ENCODE results near the gene KCNMA1.
"Not testable (repeated sequence)": the region's sequence is repeated elsewhere in the genome, so short reads cannot be mapped to it uniquely, and the experiment has no call there.

KCNMA1 gene

DNA sequence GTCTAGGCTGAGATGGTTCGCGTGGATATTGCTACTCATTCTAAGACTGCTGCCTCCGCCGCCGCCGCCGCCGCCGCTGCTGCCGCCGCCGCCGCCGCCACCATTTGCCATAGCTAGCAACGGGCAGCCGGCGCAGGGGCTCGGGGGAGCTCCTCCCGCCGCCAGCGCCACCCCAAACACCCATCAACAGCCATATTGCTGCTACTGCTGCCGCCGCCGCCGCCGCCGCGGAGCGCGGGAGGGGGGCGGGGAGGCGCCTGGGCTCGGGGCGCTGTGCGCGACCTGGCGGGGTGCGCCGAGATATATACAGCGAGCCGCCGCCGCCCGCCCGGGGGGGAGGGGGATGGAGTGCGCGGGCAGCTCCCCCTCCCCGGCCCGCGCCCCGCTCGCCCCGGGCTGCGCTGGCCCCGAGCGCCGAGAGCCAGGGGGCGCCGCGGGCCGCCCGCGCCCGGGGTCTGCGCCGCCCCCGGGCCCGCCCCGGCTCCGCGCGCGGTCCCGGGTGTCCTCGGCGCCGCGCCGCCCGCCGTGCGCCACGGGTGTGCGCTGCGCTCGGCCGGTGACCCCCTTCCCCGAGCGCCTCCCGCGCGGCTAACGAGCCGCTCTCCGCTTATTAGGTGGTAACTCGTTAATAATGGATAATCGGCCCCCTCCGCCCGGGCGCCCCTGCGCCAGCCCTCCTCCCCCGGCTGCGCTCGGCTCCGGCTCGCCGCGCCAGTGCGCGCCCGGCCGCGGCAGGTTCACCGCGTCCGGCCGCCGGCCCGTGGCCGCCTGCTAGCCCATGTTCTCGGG, at the start of gene KCNMA1:
TSS of gene KCNMA1 (minus strand) at position 277 of the 789 bp plus-strand sequence.
- no peak for DNase-seq (ENCODE audit: low read depth)

GRCh38 chr10:77686650-77687417, 49.2 kb upstream of the KCNMA1 start:
- DNase-seq (ENCODE audit: low read depth): no peak

- no peak for DNase-seq (ENCODE audit: low read depth)
Measured at GRCh38 chr10:77686096-77686495, 48.5 kb upstream of the KCNMA1 start.

GRCh38 chr10:77685432-77685831, 47.8 kb upstream of the KCNMA1 start:
- no peak for DNase-seq (ENCODE audit: low read depth)

DNA sequence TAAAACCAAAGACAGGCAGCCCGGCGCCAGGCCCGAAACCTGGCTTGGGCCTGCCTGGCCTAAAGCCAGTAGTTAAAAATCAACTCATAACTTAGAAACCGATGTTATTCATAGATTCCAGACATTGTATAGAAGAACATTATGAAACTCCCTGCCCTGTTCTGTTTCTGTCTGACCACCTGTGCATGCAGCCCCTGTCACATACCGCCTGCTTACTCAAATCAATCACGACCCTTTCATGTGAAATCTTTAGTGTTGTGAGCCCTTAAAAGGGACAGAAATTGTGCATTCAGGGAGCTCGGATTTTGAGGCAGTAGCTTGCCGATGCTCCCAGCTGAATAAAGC, 45.5 kb upstream of the KCNMA1 start:
- DNase-seq (ENCODE audit: low read depth): not testable (repeated sequence)

DNA sequence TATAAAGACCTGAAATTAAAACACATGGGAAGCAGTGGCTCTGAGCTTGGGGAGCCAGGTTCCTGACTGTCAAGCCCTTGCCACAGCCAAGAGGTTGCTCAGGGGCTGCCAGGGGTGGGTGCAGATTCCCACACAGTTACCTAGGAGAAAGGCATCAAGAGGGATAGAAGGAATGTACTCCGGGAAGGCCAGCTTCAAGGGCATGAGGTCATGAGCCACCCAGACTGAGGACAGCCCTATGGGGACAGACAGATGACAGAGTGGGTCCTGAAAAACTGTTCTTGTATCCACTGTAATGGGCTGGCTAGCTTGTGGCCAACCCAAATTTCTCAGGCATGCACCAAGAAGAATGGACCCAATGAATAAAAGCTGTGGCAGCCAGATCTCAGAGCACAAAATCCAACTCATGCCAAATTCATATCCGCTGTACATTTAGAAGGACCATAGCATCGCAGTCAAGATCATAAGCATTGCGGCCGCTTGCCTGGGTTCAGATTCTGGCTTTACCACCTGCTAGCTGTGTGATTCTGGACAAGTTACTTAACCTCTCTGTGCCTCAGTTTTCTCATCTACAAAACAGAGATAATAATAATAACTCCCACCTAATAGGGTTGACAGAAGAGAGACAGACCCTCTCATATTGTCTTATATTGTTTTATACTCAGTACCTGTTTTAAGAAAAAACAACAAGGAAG, 44.9 kb upstream of the KCNMA1 start:
- no peak for DNase-seq (ENCODE audit: low read depth)

- no peak for DNase-seq (ENCODE audit: low read depth)
Measured at GRCh38 chr10:77681839-77682238, 44.2 kb upstream of the KCNMA1 start.

- no peak for DNase-seq (ENCODE audit: low read depth)
Measured at GRCh38 chr10:77680811-77681210, 43.2 kb upstream of the KCNMA1 start.

DNA sequence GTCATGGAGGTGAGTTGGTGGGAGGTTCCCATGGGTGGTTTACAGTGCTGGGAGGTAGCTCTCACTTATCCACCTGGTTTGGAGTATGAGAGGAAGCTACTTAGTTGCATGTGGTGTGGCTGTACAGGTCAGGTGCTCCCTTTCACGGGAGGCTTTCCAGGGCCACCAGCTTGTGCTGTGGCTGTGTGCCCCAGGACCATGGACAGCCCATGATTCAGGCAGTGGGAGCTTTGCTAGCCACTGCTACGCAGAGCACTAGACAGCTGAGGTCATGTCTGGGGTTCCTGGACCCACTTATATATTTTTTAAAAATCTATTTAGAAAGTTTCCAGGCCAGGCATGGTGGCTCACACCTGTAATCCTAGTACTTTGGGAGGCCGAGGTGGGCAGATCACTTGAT, 42.5 kb upstream of the KCNMA1 start:
- DNase-seq (ENCODE audit: low read depth): no peak

GRCh38 chr10:77679217-77679616, 41.6 kb upstream of the KCNMA1 start:
- no peak for DNase-seq (ENCODE audit: low read depth)

GRCh38 chr10:77678146-77678545, 40.5 kb upstream of the KCNMA1 start:
- DNase-seq (ENCODE audit: low read depth): no peak

GRCh38 chr10:77675347-77675746, 37.7 kb upstream of the KCNMA1 start:
- DNase-seq (ENCODE audit: low read depth): no peak

DNA sequence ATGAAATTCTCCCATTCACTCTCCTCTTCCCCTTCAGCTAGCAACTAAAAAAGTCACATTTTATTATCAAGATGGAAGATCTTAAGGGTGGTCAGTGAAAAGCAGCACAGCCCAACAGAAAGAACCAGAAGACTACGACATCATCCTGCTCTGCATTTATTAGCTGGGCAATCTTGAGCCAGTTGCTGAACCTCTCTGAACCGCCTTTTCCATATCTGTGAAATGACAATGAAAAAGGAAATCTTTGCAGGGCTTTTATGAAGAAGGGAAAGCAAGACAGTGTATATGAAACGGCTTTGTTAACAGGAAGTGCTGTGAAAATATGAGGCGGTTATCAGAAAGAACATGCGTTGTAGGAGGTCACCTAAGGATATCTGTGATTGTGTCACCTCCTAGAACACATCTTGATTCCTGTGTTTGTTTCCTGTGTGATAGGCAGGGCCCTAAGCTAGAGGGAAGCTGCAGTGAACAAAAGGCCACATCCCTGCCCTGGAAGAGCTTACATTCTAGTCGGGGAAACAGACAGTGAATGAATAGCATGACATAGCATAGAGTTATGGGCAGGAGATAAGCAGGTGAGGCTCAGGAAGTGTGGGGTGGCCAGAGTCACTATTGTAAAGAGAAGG, 36.0 kb upstream of the KCNMA1 start:
- no peak for DNase-seq (ENCODE audit: low read depth)

GRCh38 chr10:77673101-77673500, 35.5 kb upstream of the KCNMA1 start:
- no peak for DNase-seq (ENCODE audit: low read depth)

GRCh38 chr10:77671594-77672252, 34.1 kb upstream of the KCNMA1 start:
- DNase-seq (ENCODE audit: low read depth): no peak

DNA sequence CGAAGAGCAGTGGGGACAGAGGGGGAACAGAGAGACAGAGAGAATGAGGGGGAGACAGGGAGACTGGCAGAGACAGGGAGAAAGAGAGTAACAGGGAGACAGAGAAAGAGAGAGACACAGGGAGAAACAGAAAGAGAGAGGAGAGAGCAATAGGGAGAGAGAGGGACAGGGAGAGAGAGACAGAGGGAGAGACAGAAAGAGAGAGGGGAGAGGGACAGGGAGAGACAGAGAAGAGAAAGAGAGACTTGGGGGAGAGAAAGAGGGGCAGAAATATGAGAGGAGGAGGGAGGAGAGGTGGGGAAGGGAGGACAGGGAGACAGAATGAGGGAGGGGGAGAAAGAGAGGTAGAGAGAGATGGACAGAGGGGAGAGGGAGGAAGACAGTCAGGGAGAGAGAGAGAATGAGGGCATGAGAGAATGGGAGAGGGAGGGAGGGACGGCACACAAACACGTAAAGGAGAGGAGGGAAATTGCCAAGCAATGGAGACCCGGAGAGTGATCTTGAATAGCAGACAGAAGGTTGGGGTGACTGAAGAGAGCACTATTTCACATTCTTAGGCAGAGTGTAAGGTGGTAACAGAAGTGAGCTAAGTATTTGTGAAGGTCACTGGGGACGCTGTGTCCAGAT, 33.3 kb upstream of the KCNMA1 start:
- no peak for DNase-seq (ENCODE audit: low read depth)

GRCh38 chr10:77669892-77670291, 32.3 kb upstream of the KCNMA1 start:
- DNase-seq (ENCODE audit: low read depth): no peak

- no peak for DNase-seq (ENCODE audit: low read depth)
Measured at GRCh38 chr10:77667426-77668324, 30.1 kb upstream of the KCNMA1 start.

DNA sequence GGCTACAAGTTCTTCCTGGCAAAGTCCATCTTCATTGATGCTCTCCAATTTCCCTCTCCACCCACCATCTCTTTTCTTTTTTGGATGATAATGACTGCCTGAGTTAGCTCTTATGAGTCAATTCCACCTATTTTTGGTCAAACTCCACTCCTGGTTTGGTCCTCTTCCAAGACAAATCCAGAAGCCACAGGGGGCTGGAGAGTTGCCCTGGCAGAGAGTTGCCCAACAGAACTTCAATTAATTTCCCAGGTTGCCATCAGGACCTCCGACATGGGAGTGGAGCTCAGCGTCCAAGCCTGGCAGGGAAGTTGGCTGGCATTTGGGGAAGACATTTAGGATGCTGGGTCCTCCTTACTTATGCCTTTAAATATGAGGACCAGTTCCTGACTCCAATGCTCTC, 29.2 kb upstream of the KCNMA1 start:
- no peak for DNase-seq (ENCODE audit: low read depth)

DNA sequence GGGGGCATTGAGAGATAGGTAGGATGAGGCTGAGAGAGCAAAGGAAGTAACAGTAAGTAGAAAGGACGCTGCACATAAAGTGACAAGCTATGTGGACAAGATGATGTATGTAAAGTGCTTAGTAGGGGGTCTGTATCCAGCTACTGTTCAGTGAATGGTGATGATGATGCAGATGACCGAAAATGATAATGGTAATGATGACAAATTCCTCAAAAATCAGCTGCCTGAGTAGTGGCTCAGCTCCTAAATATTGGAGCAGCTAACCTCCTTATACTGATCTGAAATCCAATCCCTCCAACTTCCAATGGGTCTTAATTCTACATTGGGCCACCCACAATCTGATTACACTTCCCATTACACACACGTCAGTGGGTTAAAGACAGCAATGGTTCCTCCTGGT, 27.1 kb upstream of the KCNMA1 start:
- DNase-seq (ENCODE audit: low read depth): no peak

All from stimulated activated CD8-positive, alpha-beta memory T cell treated with anti-CD3 and anti-CD28 coated beads, Interleukin-4, amount 100 ng/mL, for 24 hours (primary cell).